ENCODE data around the gene DOCK2.

DNA sequence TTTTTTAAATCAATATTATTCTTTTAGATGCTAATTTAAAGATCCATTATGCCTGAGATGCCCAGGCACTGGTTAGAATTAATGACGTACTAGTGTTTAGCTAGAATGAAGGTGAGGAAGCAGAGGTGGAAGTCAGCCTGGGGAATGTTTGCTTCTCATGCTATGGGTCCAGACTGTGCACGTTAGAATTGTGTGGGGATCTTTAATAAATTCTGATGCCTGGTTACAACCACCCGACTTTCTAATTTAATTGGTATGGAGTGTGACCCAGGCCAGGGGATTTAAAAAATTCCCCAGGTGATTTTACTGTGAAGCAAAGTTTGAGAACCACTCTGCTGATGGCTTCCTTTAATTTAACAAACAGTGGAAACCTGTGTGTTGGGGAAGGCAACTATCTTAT, 111.1 kb downstream of the DOCK2 start:
- TF ChIP-seq, protein P1, sequence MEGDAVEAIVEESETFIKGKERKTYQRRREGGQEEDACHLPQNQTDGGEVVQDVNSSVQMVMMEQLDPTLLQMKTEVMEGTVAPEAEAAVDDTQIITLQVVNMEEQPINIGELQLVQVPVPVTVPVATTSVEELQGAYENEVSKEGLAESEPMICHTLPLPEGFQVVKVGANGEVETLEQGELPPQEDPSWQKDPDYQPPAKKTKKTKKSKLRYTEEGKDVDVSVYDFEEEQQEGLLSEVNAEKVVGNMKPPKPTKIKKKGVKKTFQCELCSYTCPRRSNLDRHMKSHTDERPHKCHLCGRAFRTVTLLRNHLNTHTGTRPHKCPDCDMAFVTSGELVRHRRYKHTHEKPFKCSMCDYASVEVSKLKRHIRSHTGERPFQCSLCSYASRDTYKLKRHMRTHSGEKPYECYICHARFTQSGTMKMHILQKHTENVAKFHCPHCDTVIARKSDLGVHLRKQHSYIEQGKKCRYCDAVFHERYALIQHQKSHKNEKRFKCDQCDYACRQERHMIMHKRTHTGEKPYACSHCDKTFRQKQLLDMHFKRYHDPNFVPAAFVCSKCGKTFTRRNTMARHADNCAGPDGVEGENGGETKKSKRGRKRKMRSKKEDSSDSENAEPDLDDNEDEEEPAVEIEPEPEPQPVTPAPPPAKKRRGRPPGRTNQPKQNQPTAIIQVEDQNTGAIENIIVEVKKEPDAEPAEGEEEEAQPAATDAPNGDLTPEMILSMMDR (IDR thresholded peaks at IDR 0.05 in 4 of 5, conservative IDR thresholded peaks at IDR 0.05 in 1 of 5) = no peak
- no peak for TF ChIP-seq POLR2A (IDR thresholded peaks at IDR 0.05)
